Measurements from ENCODE around the gene CRB2.

CRB2 gene

GRCh38 chr9:123321616-123322272, 34.3 kb upstream of the CRB2 start:
- no peak for DNase-seq (ENCODE audit: low read depth)
- TF ChIP-seq CTCF (conservative IDR thresholded peaks at IDR 0.05; ENCODE audit: low read depth, low read length): no peak
- no peak overlapping the region for H3K4me3 ChIP-seq (ENCODE audit: low read length)

- DNase-seq (ENCODE audit: low read depth): no peak
- H3K4me3 ChIP-seq (ENCODE audit: low read length): no peak overlapping the region
- no peak for TF ChIP-seq CTCF (conservative IDR thresholded peaks at IDR 0.05; ENCODE audit: low read depth, low read length)
Measured at GRCh38 chr9:123322273-123323195, 33.5 kb upstream of the CRB2 start.

- no peak for DNase-seq (ENCODE audit: low read depth)
- no peak for TF ChIP-seq CTCF (conservative IDR thresholded peaks at IDR 0.05; ENCODE audit: low read depth, low read length)
- no peak overlapping the region for H3K4me3 ChIP-seq (ENCODE audit: low read length)
Measured at GRCh38 chr9:123323196-123324013, 32.6 kb upstream of the CRB2 start.

GRCh38 chr9:123324767-123325183, 31.2 kb upstream of the CRB2 start:
- no peak for TF ChIP-seq CTCF (conservative IDR thresholded peaks at IDR 0.05; ENCODE audit: low read depth, low read length)
- no peak for DNase-seq (ENCODE audit: low read depth)

GRCh38 chr9:123326187-123326586, 29.8 kb upstream of the CRB2 start:
- TF ChIP-seq CTCF (conservative IDR thresholded peaks at IDR 0.05; ENCODE audit: low read depth, low read length): no peak
- H3K4me3 ChIP-seq (ENCODE audit: low read length): no peak overlapping the region
- DNase-seq (ENCODE audit: low read depth): no peak

More at GRCh38 chr9:123324767-123325183, 31.2 kb upstream of the CRB2 start:
- H3K4me3 ChIP-seq (ENCODE audit: low read length): no peak overlapping the region

- no peak for DNase-seq (ENCODE audit: low read depth)
- H3K4me3 ChIP-seq (ENCODE audit: low read length): no peak overlapping the region
- no peak for TF ChIP-seq CTCF (conservative IDR thresholded peaks at IDR 0.05; ENCODE audit: low read depth, low read length)
Measured at GRCh38 chr9:123326662-123327093, 29.3 kb upstream of the CRB2 start.

All from retinal pigment epithelial cell (primary cell).